Trophoblast cell (in vitro differentiated cells and primary cell): Measurements from ENCODE around the gene SRGAP2B.
"Not testable (repeated sequence)": the region's sequence is repeated elsewhere in the genome, so short reads cannot be mapped to it uniquely, and the experiment has no call there.

Experiments used
- DNase-seq, 2 donors: peaks; one replicate each; pipeline ENCODE4 v3.0.0-alpha.2; 2016
- H2AFZ ChIP-seq: 2 replicates; pipeline ENCODE4 v1.6.1; 2013; ENCODE audit warnings: low read length, moderate library complexity, mild to moderate bottlenecking; ENCODE audit not compliant: insufficient read depth, poor library complexity
- H2AK5ac ChIP-seq: 2 replicates; pipeline ENCODE4 v1.6.1; 2013; ENCODE audit warnings: mild to moderate bottlenecking, low read length
- H2BK120ac ChIP-seq: 2 replicates; pipeline ENCODE4 v1.6.1; 2013; ENCODE audit warnings: low read length, mild to moderate bottlenecking, moderate library complexity; ENCODE audit not compliant: insufficient read depth, poor library complexity
- H2BK12ac ChIP-seq: 2 replicates; pipeline ENCODE4 v1.6.1; 2013; ENCODE audit warnings: mild to moderate bottlenecking, low read length, moderate library complexity
- H2BK5ac ChIP-seq: 2 replicates; pipeline ENCODE4 v1.6.1; 2013; ENCODE audit warnings: low read length, low read depth, moderate library complexity, mild to moderate bottlenecking; ENCODE audit not compliant: poor library complexity
- H3K14ac ChIP-seq: 2 replicates; pipeline ENCODE4 v1.6.1; 2013; ENCODE audit warnings: mild to moderate bottlenecking, low read length
- H3K18ac ChIP-seq: 2 replicates; pipeline ENCODE4 v1.6.1; 2013; ENCODE audit warnings: mild to moderate bottlenecking, low read length
- H3K23ac ChIP-seq: 2 replicates; pipeline ENCODE4 v1.6.1; 2013; ENCODE audit warnings: low read length
- H3K27ac ChIP-seq: 2 replicates; pipeline ENCODE4 v1.5.1; 2013; ENCODE audit warnings: low read depth, mild to moderate bottlenecking, inconsistent platforms, low read length, moderate library complexity
- H3K27me3 ChIP-seq: 2 replicates; pipeline ENCODE4 v1.6.1; 2013; ENCODE audit warnings: inconsistent platforms, mild to moderate bottlenecking, low read length, moderate library complexity; ENCODE audit not compliant: insufficient read depth
- H3K36me3 ChIP-seq, 2 experiments: 1 replicate in 1 of 2; 2 replicates in 1 of 2; pipeline ENCODE4 v1.6.1; 2013; ENCODE audit warnings: low read length in 2 of 2, mild to moderate bottlenecking in 2 of 2, moderate library complexity in 1 of 2; ENCODE audit not compliant: insufficient read depth in 2 of 2, control insufficient read depth in 1 of 2
- H3K4ac ChIP-seq: 2 replicates; pipeline ENCODE4 v1.6.1; 2013; ENCODE audit warnings: low read depth, mild to moderate bottlenecking, low read length, moderate library complexity
- H3K4me1 ChIP-seq, 2 experiments: 1 replicate in 1 of 2; 2 replicates in 1 of 2; pipeline ENCODE4 v1.6.1; 2013; ENCODE audit warnings: low read length in 2 of 2, mild to moderate bottlenecking in 2 of 2, moderate library complexity in 1 of 2; ENCODE audit not compliant: insufficient read depth in 2 of 2, control insufficient read depth in 1 of 2
- H3K4me2 ChIP-seq: 2 replicates; pipeline ENCODE4 v1.6.1; 2013; ENCODE audit warnings: inconsistent platforms, mild to moderate bottlenecking, low read length, moderate library complexity
- H3K4me3 ChIP-seq: 2 replicates; pipeline ENCODE4 v1.5.1; 2013; ENCODE audit warnings: mild to moderate bottlenecking, low read depth, low read length, inconsistent platforms
- H3K79me1 ChIP-seq: one replicate; pipeline ENCODE4 v1.6.1; 2013; ENCODE audit warnings: low read length
- H3K79me2 ChIP-seq: 2 replicates; pipeline ENCODE4 v1.6.1; 2013; ENCODE audit warnings: low read length, mild to moderate bottlenecking; ENCODE audit not compliant: control insufficient read depth, insufficient read depth, poor library complexity
- H3K9ac ChIP-seq: 2 replicates; pipeline ENCODE4 v1.6.1; 2013; ENCODE audit warnings: mild to moderate bottlenecking, low read length
- H3K9me3 ChIP-seq: 2 replicates; pipeline ENCODE4 v1.6.1; 2013; ENCODE audit warnings: low read depth, mild to moderate bottlenecking, control low read depth, inconsistent platforms, low read length; ENCODE audit not compliant: insufficient read depth
- H4K12ac ChIP-seq: 2 replicates; pipeline ENCODE4 v1.6.1; 2013; ENCODE audit warnings: low read depth, mild to moderate bottlenecking, low read length, moderate library complexity
- H4K8ac ChIP-seq: 2 replicates; pipeline ENCODE4 v1.6.1; 2013; ENCODE audit warnings: low read depth, mild to moderate bottlenecking, low read length, moderate library complexity
- H4K91ac ChIP-seq: one replicate; pipeline ENCODE4 v1.6.1; 2013; ENCODE audit warnings: low read depth, mild to moderate bottlenecking, low read length, moderate library complexity
- WGBS: extraction: QIAGEN DNeasy Blood & Tissue Kit; methylation state at CpG from one replicate; pipeline ENCODE4 v1.1.7; 2013; ENCODE audit warnings: missing lambda C conversion rate; ENCODE audit not compliant: insufficient read length, insufficient coverage; ENCODE audit errors: extremely low coverage; 5-methylcytosine and 5-hydroxymethylcytosine counted together

Gene SRGAP2B

GRCh38 chr1:145008388-145008787, 86.7 kb downstream of the SRGAP2B start:
- H3K79me2 ChIP-seq, H3K9ac ChIP-seq, H3K14ac ChIP-seq, H4K8ac ChIP-seq, H2BK120ac ChIP-seq, H3K4ac ChIP-seq, H3K9me3 ChIP-seq, H2BK5ac ChIP-seq, H3K79me1 ChIP-seq, H3K36me3 ChIP-seq, H2AK5ac ChIP-seq, H3K27me3 ChIP-seq, H3K4me1 ChIP-seq, H3K23ac ChIP-seq, H3K4me3 ChIP-seq, H2AFZ ChIP-seq, H3K27ac ChIP-seq, H4K12ac ChIP-seq, DNase-seq, H4K91ac ChIP-seq, H3K18ac ChIP-seq, H2BK12ac ChIP-seq, H3K4me2 ChIP-seq: not testable (repeated sequence)
- WGBS, result no CpG with 5 or more reads among the region's 4 CpGs

- not testable (repeated sequence) for H3K23ac ChIP-seq, DNase-seq, H2AFZ ChIP-seq, H2BK120ac ChIP-seq, H2BK12ac ChIP-seq, H4K91ac ChIP-seq, H3K4me3 ChIP-seq, H3K27ac ChIP-seq, H3K9me3 ChIP-seq, H3K4ac ChIP-seq, H2AK5ac ChIP-seq, H3K18ac ChIP-seq, H3K79me2 ChIP-seq, H3K9ac ChIP-seq, H4K8ac ChIP-seq, H3K4me1 ChIP-seq, H3K36me3 ChIP-seq, H2BK5ac ChIP-seq, H3K4me2 ChIP-seq, H3K14ac ChIP-seq, H4K12ac ChIP-seq, H3K79me1 ChIP-seq, H3K27me3 ChIP-seq
- no CpG with 5 or more reads among the region's 3 CpGs for WGBS
These were observed 90.0 kb downstream of the SRGAP2B start for GRCh38 chr1:145005142-145005541.

DNA sequence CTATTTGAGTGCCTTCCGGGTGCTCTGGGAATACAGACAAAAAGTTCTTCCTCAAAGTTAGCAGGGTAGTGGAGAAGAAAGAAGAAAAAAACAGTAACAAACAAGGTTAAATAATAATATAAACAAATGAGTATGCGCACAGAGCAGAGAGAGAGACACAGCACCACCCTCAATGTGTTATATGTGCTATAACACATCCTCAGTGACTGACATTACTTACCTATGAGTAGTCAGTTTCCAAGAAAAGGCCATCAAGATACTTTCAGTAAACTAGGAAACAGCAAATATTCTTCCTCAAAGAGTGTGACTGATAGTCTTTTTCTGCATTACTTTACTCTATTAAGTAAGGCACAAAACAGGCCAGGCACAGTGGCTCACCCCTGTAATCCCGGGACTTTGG, 93.7 kb downstream of the SRGAP2B start:
- H3K79me1 ChIP-seq, H3K9ac ChIP-seq, H3K27me3 ChIP-seq, H2AK5ac ChIP-seq, H2AFZ ChIP-seq, H4K8ac ChIP-seq, H2BK120ac ChIP-seq, H3K23ac ChIP-seq, H3K14ac ChIP-seq, H3K4ac ChIP-seq, H3K79me2 ChIP-seq, H4K91ac ChIP-seq, DNase-seq, H3K18ac ChIP-seq, H3K36me3 ChIP-seq, H3K4me2 ChIP-seq, H2BK5ac ChIP-seq, H4K12ac ChIP-seq, H3K9me3 ChIP-seq, H3K4me3 ChIP-seq, H3K4me1 ChIP-seq, H3K27ac ChIP-seq, H2BK12ac ChIP-seq: not testable (repeated sequence)
- no CpG with 5 or more reads among the region's 3 CpGs for WGBS

- H4K12ac ChIP-seq, H2BK5ac ChIP-seq, H2AK5ac ChIP-seq, H3K4me3 ChIP-seq, DNase-seq, H3K23ac ChIP-seq, H3K79me2 ChIP-seq, H3K27ac ChIP-seq, H4K91ac ChIP-seq, H4K8ac ChIP-seq, H3K36me3 ChIP-seq, H3K27me3 ChIP-seq, H3K4me1 ChIP-seq, H2AFZ ChIP-seq, H3K9me3 ChIP-seq, H3K79me1 ChIP-seq, H2BK12ac ChIP-seq, H2BK120ac ChIP-seq, H3K4me2 ChIP-seq, H3K14ac ChIP-seq, H3K9ac ChIP-seq, H3K4ac ChIP-seq, H3K18ac ChIP-seq: not testable (repeated sequence)
- WGBS, result no CpG with 5 or more reads among the region's 4 CpGs
These were observed 94.3 kb downstream of the SRGAP2B start for GRCh38 chr1:145000743-145001326.
